ENCODE measurements around the gene KCNQ1.

KCNQ1 gene

GRCh38 chr11:2887515-2888195 is 442.8 kb downstream of the KCNQ1 start:
- TF ChIP-seq Cebpa-rat (IDR thresholded peaks at IDR 0.05): no peak
- Histone ChIP-seq H3K27ac (no peak overlapping the region), H3K36me3 (no peaks in the 10 kb centered on the region), H3K9me3 (replicated peaks in 1 of 11) (no peaks in the 10 kb centered on the region), H3K9ac (peak overlapping the region in 2 of 11 experiments; percentile 12 to 18; a peak in 2 of 22 replicates), H4K20me1 (peaks cover 2 to 40% (median 11%) of the 10 kb centered on the region in 11 experiments; a peak in 13 of 22 replicates), H3K4me2 (peak overlapping the region; percentile 40 to 97 (median 92); a peak in 21 of 22 replicates), H3K27me3 (peaks cover 7 to 29% (median 27%) of the 10 kb centered on the region in 11 experiments), H3K4me3 (no peak overlapping the region), H3K4me1 (peaks cover 60 to 82% (median 77%) of the 10 kb centered on the region in 10 experiments)

- H3K4me2 ChIP-seq: peak overlapping the region in 9 of 11 experiments; percentile 38 to 97 (median 91); a peak in 11 of 22 replicates
- H3K36me3 ChIP-seq: no peaks in the 10 kb centered on the region
- no peak overlapping the region for H3K4me3 ChIP-seq
- peaks cover 0 to 22% (median 19%) of the 10 kb centered on the region in 11 experiments; a peak in 19 of 22 replicates for H3K27me3 ChIP-seq
- H3K4me1 ChIP-seq: peaks cover 59 to 80% (median 76%) of the 10 kb centered on the region in 10 experiments
- no peaks in the 10 kb centered on the region for H3K9me3 ChIP-seq (replicated peaks in 1 of 11)
- H3K9ac ChIP-seq: no peak overlapping the region
- TF ChIP-seq Cebpa-rat (IDR thresholded peaks at IDR 0.05): no peak
- H4K20me1 ChIP-seq: peaks cover 0 to 35% (median 6%) of the 10 kb centered on the region in 11 experiments; a peak in 11 of 22 replicates
- H3K27ac ChIP-seq: no peak overlapping the region
These were observed 443.6 kb downstream of the KCNQ1 start for GRCh38 chr11:2888266-2888968.

DNA sequence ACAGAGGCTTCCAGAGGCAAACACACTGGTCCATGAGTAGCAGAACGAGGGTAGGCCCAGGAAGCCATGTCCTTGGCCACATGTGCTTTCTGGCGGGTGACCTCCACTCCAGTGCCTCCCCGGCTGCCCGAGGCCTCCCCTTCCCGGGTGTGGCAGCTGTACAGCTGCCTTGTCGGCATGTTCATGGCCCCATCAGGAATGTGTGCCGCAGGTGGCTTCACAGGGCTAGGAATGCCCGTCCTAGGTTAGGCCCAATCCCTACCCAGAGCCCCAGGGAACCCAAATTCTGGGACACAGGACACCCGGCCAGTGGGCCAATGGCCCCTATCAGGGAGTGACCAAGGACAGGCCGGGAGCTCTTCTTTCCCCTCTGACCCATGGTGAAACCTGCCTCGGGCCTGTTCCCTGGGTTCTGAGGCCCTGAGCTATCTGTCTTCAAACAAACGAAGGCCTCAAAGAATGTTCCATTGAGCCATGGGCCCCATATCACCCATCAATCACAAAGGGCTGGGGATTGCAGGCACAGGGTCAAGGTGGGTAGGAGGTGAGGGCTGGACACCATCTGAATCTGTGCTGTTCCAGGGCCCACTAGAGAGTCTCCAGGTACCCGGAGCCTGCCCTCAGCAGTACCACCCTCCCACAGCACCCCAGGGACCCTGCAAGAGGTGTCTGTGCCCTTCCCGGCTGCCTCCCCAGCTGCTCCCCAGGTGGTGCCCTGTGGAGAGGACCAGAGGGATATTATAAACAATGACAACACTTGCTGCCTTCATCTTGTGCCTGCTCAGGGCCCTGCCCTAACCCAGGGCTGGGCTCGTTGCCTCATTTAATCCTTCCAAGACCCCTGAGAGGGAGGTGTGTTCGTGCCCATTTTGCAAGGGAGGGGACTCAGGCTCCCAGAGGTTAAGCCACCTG is 444.8 kb downstream of the KCNQ1 start:
- H3K9me3 ChIP-seq (replicated peaks in 1 of 11): no peaks in the 10 kb centered on the region
- H3K27me3 ChIP-seq: peaks cover 0 to 10% (median 8%) of the 10 kb centered on the region in 11 experiments; a peak in 10 of 22 replicates
- H4K20me1 ChIP-seq: peaks cover 0 to 35% (median 5%) of the 10 kb centered on the region in 11 experiments; a peak in 10 of 22 replicates
- H3K4me1 ChIP-seq: peaks cover 59 to 74% (median 71%) of the 10 kb centered on the region in 10 experiments
- H3K4me3 ChIP-seq: no peak overlapping the region
- peaks cover 0 to 2% (median 0%) of the 10 kb centered on the region in 11 experiments; a peak in 2 of 22 replicates for H3K36me3 ChIP-seq
- H3K4me2 ChIP-seq: peak overlapping the region in 10 of 11 experiments; percentile 11 to 98 (median 93); a peak in 17 of 22 replicates
- H3K9ac ChIP-seq: peak overlapping the region in 8 of 11 experiments; percentile 22 to 83 (median 70); a peak in 12 of 22 replicates
- TF ChIP-seq Cebpa-rat (IDR thresholded peaks at IDR 0.05): no peak
- peak overlapping the region in 3 of 11 experiments; percentile 18 to 94 (median 88); a peak in 4 of 22 replicates for H3K27ac ChIP-seq

GRCh38 chr11:2890466-2891294 is 445.9 kb downstream of the KCNQ1 start:
- no peak for TF ChIP-seq Cebpa-rat (IDR thresholded peaks at IDR 0.05)
- peak overlapping the region; percentile 63 to 83 (median 75); a peak in 20 of 22 replicates for H3K9ac ChIP-seq
- H3K4me2 ChIP-seq: peak overlapping the region; percentile 83 to 98 (median 94)
- peaks cover 0 to 6% (median 0%) of the 10 kb centered on the region in 11 experiments; a peak in 1 of 22 replicates for H3K27me3 ChIP-seq
- H3K27ac ChIP-seq: peak overlapping the region in 10 of 11 experiments; percentile 65 to 94 (median 88); a peak in 17 of 22 replicates
- H3K4me1 ChIP-seq: peaks cover 60 to 74% (median 66%) of the 10 kb centered on the region in 10 experiments
- H4K20me1 ChIP-seq: peaks cover 0 to 32% (median 0%) of the 10 kb centered on the region in 11 experiments; a peak in 4 of 22 replicates
- no peak overlapping the region for H3K4me3 ChIP-seq
- peaks cover 0 to 11% (median 0%) of the 10 kb centered on the region in 11 experiments; a peak in 3 of 22 replicates for H3K36me3 ChIP-seq
- no peaks in the 10 kb centered on the region for H3K9me3 ChIP-seq (replicated peaks in 1 of 11)

GRCh38 chr11:2891326-2892214 is 446.8 kb downstream of the KCNQ1 start:
- H3K4me1 ChIP-seq: peaks cover 58 to 78% (median 68%) of the 10 kb centered on the region in 10 experiments
- no peaks in the 10 kb centered on the region for H3K9me3 ChIP-seq (replicated peaks in 1 of 11)
- H4K20me1 ChIP-seq: peaks cover 0 to 32% (median 0%) of the 10 kb centered on the region in 11 experiments; a peak in 4 of 22 replicates
- H3K27me3 ChIP-seq: peaks cover 0 to 2% (median 0%) of the 10 kb centered on the region in 11 experiments; a peak in 1 of 22 replicates
- H3K9ac ChIP-seq: peak overlapping the region; percentile 63 to 83 (median 75)
- peak overlapping the region; percentile 18 to 69 (median 52); a peak in 17 of 20 replicates for H3K4me3 ChIP-seq
- no peak for TF ChIP-seq Cebpa-rat (IDR thresholded peaks at IDR 0.05)
- H3K27ac ChIP-seq: peak overlapping the region; percentile 54 to 94 (median 88); a peak in 21 of 22 replicates
- H3K36me3 ChIP-seq: peaks cover 0 to 11% (median 0%) of the 10 kb centered on the region in 11 experiments; a peak in 3 of 22 replicates
- peak overlapping the region; percentile 83 to 98 (median 94) for H3K4me2 ChIP-seq

GRCh38 chr11:2892215-2892966 is 447.6 kb downstream of the KCNQ1 start:
- no peaks in the 10 kb centered on the region for H3K9me3 ChIP-seq (replicated peaks in 1 of 11)
- H3K4me2 ChIP-seq: peak overlapping the region; percentile 83 to 98 (median 94)
- peaks cover 0 to 11% (median 0%) of the 10 kb centered on the region in 11 experiments; a peak in 3 of 22 replicates for H3K36me3 ChIP-seq
- TF ChIP-seq Cebpa-rat (IDR thresholded peaks at IDR 0.05): no peak
- peak overlapping the region; percentile 54 to 94 (median 88); a peak in 21 of 22 replicates for H3K27ac ChIP-seq
- peaks cover 0 to 25% (median 0%) of the 10 kb centered on the region in 11 experiments; a peak in 4 of 22 replicates for H4K20me1 ChIP-seq
- no peaks in the 10 kb centered on the region for H3K27me3 ChIP-seq
- H3K4me3 ChIP-seq: peak overlapping the region; percentile 18 to 69 (median 52); a peak in 19 of 20 replicates
- peaks cover 56 to 79% (median 66%) of the 10 kb centered on the region in 10 experiments for H3K4me1 ChIP-seq
- peak overlapping the region; percentile 63 to 83 (median 75) for H3K9ac ChIP-seq
